Forelimb muscle (tissue), 1 donor: ENCODE results near the gene TBX20. TPM values are rescaled to one million over a fixed set of nuclear protein-coding genes. Genes with fewer than 3 reads are reported as not detected.
"Not testable (repeated sequence)": the region's sequence is repeated elsewhere in the genome, so short reads cannot be mapped to it uniquely, and the experiment has no call there.

ENCODE experiments used
- DNase-seq: peaks from one replicate; pipeline ENCODE4 v3.0.0-alpha.2; 2013; ENCODE audit warnings: low read depth
- polyA plus RNA-seq: library from polyadenylated mRNA; unstranded; fragments of 120-200 nt; gene quantifications from one replicate; pipeline ENCODE4 v1.2.1, GENCODE V29; 2013; ENCODE audit not compliant: insufficient read length

TBX20 gene
- polyA plus RNA-seq, 1 donor, result not detected

DNA sequence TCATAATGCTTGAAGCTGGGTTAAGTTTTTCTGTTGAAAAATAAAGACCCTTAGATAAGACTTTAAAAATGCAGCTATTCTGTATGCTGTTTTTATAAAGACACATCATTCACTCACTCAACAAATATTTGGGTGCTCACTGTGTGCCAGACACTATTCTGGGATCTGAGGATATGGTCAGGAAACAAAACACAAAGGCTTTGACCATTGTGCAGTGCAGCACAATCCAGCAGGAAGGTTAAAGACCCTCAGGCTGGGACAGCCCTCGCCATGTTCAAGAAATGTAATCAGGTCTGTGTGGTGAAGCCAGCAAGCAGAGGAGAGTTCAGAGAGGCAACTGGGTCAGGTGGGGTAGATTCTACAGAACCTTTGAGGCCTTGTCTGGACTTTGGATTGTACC, 31.5 kb downstream of the TBX20 start:
- not testable (repeated sequence) for DNase-seq

DNA sequence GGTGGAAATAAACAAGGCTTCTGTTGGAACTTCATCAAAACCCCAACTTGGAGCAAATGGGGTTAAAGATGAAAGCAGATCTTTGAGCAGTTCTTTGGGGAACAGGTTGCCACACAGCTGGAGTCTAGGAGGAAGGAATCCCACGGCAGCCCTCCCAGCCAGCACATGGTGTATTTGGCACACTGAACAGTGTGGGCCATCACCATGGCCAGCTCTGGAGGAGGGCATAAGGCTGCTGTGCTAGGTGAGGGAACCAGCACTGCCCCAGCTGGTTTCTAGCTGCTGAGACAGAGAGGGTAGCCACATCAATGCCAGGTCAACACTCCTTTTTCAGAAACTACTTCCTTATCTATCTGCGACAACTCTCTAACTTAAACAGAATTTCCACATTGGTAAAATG, 33.7 kb downstream of the TBX20 start:
- not testable (repeated sequence) for DNase-seq

DNA sequence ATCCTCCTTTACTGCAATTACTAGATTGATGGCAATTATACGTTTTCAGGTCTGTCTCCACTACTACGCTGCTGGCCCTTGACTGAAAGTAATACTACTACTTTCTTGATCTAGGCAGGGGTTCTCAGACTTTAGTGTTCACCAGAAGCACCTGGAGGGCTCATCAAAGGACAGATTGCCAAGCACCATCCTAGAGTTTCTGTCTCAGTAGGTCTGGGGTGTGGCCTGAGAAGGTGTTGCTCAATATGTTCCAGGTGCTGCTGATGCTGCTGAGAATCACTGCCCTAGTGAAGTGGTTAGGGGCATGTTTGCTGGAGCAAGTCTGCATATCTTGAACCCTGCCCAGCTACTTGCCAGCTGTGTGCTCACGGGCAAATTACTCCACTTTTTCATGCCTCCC, 37.9 kb downstream of the TBX20 start:
- DNase-seq, result not testable (repeated sequence)

DNA sequence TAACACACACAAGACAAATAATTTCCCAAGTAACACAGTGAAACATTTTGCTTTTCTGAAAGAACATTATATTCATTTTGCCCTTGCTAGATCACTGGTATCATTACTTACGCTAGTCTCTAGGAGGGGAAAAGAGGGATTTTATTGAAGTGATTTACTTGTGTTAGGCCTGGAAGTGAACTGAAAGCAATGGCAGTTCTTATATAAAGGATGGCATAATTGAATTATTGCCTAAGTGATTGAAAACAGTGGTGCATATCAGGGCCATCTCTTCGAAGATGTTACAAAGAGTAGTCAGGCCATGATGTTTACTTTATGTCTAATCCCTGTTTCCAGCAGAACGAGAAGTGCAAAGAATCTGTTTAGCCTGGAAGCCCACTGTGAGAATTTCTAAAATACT, 38.8 kb downstream of the TBX20 start:
- not testable (repeated sequence) for DNase-seq

DNA sequence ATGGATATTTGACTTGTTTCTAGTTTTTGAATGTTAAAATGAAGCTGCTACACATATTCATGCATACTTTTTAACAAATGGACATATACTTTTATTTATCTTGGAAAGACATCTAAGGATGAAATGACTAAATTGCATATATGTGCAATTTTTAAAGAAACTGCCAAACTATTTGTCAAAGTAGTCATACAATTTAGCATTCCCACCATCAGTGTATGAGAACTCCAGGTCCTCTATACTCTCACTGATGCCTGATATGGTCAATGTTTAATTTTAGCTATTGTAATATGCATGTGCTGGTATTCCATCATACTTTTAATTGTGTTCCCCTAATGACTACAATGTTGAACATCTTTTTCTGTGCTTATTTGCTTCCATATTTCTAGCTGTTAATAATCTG, 47.0 kb downstream of the TBX20 start:
- not testable (repeated sequence) for DNase-seq

DNA sequence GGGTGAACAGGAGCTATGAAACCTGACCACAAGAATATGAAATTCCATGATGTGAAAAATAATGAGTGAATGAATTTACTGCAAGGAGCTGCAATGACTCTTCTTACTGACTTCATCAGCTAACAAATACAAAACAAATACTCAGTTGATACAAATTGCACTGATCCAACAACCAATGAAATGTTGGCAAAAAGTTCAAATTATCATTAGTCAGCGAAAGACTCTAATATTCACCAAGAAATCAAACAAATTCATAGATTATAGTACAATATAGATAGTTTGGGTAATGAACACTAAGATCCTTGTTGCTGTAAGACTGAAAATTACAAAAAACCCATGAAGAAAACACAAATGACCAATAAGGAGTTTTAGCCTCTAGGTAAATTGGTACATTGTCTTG, 49.0 kb downstream of the TBX20 start:
- DNase-seq, result not testable (repeated sequence)

DNA sequence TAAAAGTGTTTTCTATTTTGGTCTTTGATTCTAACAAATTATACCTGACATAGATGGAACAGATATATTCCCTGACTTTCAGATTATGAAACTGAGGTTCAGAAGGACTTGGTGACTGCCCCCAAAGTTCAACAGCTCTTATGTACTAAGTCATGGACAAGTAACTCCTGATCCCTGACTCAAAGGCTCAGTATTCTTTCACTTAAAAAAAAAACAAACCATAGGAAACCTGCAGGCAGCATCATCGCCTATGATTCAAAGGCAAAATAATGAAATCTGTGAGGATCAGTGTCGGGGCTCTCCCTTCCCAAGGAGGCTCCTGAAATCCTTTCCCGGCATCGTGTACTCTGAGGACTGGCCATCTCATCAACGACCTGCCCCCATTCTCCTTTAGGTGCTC, 49.9 kb downstream of the TBX20 start:
- not testable (repeated sequence) for DNase-seq

DNA sequence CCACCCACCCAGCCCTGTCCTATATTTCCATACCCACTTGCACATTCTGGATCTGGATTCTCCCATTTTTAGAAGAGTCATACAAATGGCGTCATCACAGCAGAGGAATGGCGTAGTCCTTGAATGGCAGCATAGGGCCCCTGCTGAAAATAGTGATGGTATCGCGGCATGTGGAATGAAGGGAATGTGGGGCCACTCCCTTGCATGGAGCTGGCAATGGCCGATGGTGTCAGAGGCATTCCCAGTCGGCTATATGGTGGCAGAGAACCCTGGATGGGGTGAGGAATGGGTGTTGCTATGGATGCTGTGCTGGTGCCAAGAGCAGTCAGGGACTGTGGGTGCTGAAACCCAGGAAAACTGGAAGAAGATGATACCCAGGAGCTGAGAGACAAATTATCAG, 51.5 kb downstream of the TBX20 start:
- DNase-seq, result not testable (repeated sequence)

DNA sequence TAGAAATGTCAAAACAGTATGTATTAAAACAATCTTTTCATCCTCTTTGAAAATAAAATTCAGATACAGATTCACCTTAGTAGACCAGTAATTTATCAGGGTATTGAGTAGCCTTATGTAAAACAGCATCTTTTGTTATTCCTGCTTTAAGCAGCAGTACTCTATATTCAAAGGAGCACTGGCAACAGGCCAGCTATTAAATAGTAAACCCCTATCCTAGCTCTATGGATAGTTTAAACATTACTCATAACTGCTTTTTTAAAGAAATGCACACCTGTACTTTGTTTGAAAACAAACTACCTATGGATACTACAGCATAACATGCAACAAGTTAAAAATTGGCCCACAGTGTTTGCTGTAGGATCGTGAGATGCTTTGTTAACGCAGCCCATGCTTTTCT, 53.7 kb downstream of the TBX20 start:
- not testable (repeated sequence) for DNase-seq

DNA sequence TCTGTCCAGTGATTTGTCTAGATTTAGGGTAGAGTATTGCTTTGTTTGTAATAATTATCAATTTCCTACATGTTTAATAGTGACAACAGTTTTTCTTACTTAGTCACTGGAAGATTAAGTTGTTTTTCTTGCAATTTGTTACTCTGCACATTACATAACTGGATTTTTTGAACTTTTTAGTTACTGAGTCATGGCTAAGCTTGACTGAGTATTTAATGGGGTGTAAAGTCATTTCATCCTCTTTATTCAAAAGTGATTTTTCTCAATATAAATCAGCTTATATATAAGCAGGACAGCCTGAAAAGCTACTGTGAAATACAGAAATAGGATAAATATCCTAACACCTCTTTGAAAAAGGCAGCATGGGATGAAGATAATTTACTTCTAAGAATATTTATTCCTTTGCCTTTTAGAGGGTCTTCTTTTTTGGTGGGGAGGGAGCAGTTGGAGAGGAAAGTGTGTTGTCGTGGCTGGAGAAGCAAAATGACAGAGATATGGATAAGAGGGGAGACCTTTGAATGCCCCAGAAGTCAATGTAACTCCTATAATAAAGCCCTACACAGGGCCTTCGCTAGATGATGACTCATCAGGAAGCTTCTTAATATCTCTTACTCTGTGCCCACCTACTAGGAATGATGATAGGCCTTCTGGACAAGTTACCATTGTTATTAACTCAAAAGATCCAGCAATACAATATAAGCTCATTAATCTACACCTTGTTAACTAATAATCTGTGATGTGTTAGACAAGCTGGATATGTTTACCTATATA, 55.3 kb downstream of the TBX20 start:
- DNase-seq, result not testable (repeated sequence)

DNA sequence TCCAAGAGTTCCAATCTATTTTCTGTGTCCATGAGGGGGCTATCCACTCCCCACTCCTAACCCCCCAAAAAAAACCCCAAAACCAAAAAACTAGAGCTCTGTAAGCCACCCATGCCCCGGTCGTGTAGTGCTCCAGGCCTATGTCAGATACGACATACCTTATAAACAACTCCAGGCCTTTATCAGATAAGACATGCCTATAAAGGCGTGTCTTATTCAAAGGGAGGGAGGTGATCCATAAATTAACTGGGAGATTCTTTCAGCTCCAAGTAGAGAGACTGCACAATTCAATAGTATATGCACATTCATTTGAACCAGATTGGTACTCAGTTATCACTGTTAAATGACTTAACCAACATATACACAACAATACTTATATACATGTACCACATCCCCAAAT, 62.3 kb downstream of the TBX20 start:
- not testable (repeated sequence) for DNase-seq

DNA sequence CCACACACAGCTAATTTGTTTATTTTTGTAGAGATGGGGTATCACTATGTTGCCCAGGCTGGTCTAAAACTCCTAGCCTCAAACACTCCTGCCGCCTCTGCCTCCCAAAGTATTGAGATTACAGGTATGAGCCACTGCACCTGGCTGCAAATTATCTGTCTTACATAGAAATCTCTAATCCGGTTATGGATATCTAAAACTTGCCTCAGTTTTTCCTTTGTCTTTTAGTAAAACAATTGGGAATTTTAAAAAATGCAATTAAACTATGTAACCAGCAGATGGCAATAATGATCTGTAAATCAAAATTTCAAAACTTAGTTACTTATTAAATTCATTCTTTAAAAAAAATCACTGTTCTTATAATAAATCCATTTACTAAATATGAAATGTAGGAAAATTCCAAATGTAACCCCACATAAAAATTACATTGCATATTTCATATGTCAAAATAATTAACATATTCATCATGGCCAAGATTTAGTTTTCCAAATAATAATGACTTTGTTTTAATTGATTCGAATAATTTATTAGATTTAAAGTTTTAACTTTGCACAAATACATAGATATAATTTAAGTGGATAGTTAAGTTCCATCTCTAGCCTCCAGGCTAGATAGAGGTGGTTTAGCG, 63.6 kb downstream of the TBX20 start:
- not testable (repeated sequence) for DNase-seq

DNA sequence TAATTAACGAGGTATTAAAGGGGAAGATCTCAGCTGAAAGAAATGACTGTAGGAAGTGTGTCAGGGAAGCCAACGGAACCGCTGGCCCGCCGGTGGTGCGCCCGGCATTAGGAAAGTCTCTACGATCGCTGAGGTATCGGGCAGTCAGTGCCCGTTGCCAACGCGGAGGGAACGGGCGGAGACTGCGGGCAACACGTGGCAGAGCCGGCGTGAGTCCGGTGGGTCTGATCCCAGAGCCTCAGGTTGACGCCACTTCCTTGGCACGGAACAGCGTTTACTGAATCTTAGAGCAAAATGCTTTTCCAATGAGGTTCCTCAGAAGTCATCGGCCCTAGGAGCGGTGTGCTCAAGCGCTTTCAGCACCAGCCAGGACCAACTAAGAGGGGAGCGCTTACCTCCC, 67.1 kb downstream of the TBX20 start:
- not testable (repeated sequence) for DNase-seq

DNA sequence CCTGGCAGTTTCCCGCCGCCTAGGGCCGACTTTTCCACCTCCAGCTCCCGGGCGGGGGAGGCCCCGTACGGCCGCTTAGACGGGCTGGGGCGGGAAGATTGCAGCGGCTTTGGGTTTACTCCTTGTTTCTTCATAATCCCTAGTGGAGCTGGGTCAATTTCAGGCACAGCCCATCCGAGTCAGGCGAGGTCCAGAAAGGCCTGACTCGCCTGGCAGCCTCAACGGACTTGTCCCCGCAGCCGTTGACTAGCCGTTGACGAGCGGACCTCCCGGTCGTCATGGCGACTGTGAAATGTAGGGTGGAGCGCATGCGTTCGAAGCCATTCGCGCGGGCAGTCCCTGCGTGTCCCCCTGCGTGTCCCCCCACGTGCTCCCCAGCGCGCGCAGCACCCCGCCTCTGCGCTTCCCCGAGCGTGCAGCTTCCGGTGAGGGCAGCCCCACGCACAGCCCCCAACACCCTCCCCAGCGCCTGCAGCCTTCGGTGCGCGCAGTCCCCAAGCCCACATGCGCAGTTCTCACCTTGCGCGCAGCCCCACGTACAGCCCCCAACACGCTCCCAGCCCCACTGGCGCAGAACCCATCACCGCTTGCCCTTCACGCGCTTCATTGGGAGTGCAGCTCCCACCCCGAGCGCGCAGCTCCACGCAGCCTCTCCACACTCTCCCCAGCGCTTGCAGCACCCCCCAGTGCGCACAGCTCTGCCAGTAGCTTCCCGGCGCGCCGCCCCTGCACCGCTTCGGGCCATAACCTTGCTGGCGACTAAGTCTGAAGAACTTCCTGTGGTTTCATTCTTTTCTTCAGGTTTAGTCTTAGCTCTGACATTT, 67.8 kb downstream of the TBX20 start:
- DNase-seq, result no peak

DNA sequence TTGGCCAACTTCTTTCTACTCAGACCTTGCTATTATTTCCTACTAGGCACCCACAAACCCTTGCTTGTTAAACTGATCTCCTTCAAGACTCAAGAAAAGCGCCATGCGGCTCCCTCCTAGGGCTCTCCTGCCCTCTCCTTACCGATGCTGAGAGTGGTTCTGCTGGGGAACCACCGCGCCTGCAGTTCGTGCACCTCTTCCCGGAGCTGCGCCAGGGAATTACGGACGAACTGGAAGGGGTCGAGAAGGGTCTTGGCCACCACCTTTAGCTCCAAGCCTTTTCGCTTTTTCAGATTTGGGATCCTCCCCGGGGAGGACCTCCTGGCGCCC, 68.4 kb downstream of the TBX20 start:
- not testable (repeated sequence) for DNase-seq

DNA sequence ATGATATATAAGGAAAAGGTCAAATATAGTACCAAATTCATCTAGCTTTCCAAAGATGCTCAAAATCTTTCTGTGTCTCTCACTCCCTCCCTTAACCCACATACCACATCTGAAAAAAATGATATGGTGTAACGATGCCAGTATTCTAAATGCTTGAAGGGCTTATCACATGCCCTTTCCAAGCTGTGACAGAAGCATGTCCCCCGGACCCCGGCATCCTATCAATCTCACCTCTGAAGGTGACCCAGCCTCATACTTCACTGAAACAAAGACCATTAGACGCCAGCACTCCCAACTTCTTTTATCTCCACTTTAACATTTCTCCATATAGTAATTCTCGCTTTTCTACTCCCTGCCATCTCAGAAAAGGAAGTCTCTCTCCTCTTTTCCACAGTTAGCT, 68.9 kb downstream of the TBX20 start:
- DNase-seq, result not testable (repeated sequence)

DNA sequence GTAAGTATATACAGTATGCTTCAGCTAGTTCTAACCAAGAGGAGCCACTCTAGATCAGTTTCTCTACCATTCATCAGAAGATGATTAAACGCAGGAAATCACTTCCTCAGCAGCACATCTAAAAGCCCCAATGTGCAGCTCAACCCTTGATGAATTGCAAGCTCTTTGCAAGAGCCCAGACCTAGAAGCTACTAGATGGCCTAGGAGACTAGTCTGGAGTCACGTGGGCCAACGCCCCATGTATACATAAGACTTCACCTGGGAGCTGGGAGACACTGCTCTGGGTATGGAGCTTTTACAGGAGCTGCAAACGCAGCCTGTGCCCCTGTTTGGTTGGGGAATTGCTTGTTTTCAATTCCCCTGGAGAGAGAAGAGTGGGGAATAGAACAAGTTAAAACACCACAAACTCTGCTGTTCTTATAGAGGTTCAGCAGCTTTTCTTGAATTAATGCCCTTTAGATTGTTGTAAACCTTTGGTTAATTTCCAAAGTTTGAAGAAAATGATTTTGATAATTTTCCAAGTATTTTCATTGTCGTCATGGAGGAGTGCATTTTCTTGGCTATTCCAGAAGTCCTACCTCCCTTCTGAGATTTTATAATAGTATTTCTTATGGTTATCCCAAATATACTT, 69.9 kb downstream of the TBX20 start:
- DNase-seq, result not testable (repeated sequence)

DNA sequence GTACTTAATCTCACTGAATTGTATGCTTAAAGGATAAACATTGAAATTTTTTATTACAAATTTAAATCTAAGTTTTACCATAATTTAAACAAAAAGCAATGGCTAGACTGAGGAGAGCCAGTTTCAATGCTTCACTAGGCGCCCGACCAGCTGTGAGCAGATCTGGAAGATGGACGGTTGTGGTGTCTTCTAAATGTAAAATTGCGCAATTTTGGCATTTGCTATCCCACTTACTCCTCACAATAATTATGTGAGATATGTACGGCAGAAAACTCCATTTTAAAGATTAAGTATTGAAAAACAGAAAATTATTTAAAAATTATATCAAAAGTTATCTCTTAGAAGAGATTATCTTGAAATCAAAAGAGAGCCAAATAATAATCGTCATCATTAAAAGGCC, 73.2 kb downstream of the TBX20 start:
- DNase-seq, result not testable (repeated sequence)

DNA sequence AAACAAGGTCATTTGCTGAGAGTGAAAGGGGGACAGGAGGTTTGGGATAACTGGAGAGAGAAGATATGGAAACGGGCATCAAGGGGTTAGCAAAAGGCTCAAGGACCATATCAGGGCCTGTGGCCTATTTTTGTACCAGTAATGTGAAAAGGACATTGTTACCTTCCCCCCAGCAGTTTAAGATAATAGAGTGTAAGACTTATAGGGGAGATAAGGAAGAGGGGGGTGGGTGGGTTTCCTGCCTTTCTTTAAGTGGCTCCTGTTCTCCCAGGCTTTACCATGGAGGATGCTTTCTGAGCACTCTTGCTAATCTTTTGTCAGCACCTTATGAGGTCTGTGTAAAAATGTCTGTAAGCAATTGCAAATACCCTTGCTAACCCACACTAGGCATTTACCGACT, 80.7 kb downstream of the TBX20 start:
- not testable (repeated sequence) for DNase-seq

DNA sequence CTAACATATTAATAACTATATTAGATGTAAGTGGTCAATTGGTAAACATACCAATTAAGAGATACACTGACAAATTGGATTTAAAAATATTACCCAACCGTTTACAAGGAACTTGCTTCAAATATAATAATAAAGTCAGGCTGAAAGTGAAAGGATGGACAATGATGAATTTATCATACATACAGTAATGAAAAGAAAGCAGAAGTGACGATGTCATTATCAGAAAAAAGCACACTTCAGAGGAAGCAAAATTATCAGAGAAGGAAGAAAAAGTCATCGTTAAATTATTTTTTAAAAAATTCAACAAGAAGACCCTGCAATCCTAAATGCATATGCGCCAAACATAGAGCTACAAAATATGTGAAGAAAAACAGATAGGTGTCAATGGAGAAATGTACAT, 81.8 kb downstream of the TBX20 start:
- not testable (repeated sequence) for DNase-seq

DNA sequence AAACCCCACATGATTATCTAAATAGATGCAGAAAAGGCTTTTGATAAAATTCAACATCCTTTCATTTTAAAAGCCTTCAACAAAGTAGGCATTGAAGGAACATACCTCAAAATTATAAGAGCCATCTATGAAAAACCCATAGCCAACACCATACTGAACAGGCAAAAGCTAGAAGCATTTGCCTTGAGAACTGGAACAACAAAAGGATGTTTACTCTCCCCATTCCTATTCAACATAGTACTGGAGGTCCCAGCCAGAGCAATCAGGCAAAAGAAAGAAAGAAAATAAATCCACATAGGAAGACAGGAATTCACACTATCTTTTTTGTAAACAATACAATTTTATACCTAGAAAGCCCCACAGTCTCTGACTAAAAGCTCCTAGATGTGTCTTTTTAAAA, 86.2 kb downstream of the TBX20 start:
- DNase-seq, result not testable (repeated sequence)

DNA sequence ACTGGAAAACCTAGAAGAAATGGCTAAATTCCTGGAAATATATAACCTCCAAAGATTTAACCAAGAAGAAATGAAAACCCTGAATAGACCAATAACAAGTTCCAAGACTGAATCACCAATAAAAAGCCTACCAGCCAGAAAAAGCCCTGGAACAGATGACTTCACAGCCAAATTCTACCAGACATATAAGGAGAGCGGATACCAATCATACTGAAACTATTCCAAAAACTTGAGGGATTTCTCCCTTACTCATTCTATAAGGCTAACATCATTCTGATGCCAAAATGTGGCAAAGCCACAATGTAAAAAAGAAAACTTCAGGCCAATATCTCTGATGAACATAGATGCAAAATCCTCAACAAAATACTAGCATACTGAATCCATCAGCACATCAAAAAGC, 86.7 kb downstream of the TBX20 start:
- not testable (repeated sequence) for DNase-seq
